Tibial artery (tissue), 4 donors: ENCODE results near the gene ANGPT4.

Experiments used
- DNase-seq, 2 donors: peaks; one replicate each; pipeline ENCODE4 v3.0.0-alpha.2; 2019
- H3K27ac ChIP-seq, 2 donors: fragments of 200-600 bp; sonication (generic) in 1 of 2; 1 replicate in 1 of 2; 2 replicates in 1 of 2; pipeline ENCODE4 v1.5.1; 2018 to 2019; ENCODE audit warnings: mild to moderate bottlenecking in 1 of 2
- H3K27me3 ChIP-seq, 2 donors: fragments of 200-600 bp; sonication (generic) in 1 of 2; one replicate each; pipeline versions ENCODE4 v1.5.1 to v1.6.0; 2016 to 2019
- H3K36me3 ChIP-seq, 3 donors: fragments of 200-600 bp; sonication (generic) in 2 of 3; one replicate each; pipeline ENCODE4 v1.5.1; 2016 to 2019; ENCODE audit warnings: mild to moderate bottlenecking in 2 of 3
- H3K4me1 ChIP-seq, 4 donors: fragments of 200-600 bp; sonication (generic) in 2 of 4; 1 replicate in 3 of 4; 2 replicates in 1 of 4; pipeline ENCODE4 v1.5.1; 2016 to 2019
- H3K4me3 ChIP-seq, 2 donors: fragments of 200-600 bp; sonication (generic) in 1 of 2; 1 replicate in 1 of 2; 2 replicates in 1 of 2; pipeline ENCODE4 v1.5.1; 2018 to 2019; ENCODE audit warnings: mild to moderate bottlenecking in 2 of 2
- H3K9me3 ChIP-seq, 3 donors: fragments of 200-600 bp; sonication (generic) in 1 of 3; one replicate each; pipeline ENCODE4 v1.5.1; 2016 to 2019
- intact Hi-C: fragments of 100-400 bp; cut with DNase I; formaldehyde crosslinking; loops from one replicate; pipeline ENCODE4 v1.15.0; 2023; ENCODE audit warnings: low total_unique reads
- TF ChIP-seq, protein P1 (sequence below), 2 experiments: fragments of 200-600 bp in 1 of 2; fragments of 450-650 bp in 1 of 2; IDR thresholded peaks; one replicate each; pipeline ENCODE4 v1.5.1; 2017 to 2019; ENCODE audit warnings: antibody characterized with exemption in 2 of 2, mild to moderate bottlenecking in 1 of 2, moderate library complexity in 1 of 2

The ANGPT4 gene

DNA sequence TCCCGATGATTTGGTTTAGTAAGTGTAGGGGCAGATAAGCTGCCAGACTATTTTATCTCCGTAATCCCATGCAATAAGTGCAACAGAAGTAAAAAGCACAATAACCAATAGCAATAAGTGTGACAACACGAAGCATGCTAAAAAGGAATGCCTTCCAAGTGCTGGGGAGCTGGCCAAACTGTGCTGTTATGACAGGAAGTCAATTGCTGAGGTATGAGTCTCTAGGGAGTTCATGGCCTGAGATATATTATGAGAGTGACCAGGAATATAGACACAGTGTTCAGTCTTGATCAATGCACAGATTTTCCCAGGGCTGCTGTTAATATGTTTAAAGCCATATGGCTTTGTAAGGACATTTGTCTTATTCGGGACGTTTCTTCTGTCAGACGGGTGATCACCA is 10.5 kb upstream of the ANGPT4 start:
- intact Hi-C loops, result no loop called here
- no peak overlapping the region for H3K27ac ChIP-seq
- H3K9me3 ChIP-seq, result peaks cover 0 to under 1% (median under 1%) of the 10 kb centered on the region in 3 donors
- TF ChIP-seq, protein P1, sequence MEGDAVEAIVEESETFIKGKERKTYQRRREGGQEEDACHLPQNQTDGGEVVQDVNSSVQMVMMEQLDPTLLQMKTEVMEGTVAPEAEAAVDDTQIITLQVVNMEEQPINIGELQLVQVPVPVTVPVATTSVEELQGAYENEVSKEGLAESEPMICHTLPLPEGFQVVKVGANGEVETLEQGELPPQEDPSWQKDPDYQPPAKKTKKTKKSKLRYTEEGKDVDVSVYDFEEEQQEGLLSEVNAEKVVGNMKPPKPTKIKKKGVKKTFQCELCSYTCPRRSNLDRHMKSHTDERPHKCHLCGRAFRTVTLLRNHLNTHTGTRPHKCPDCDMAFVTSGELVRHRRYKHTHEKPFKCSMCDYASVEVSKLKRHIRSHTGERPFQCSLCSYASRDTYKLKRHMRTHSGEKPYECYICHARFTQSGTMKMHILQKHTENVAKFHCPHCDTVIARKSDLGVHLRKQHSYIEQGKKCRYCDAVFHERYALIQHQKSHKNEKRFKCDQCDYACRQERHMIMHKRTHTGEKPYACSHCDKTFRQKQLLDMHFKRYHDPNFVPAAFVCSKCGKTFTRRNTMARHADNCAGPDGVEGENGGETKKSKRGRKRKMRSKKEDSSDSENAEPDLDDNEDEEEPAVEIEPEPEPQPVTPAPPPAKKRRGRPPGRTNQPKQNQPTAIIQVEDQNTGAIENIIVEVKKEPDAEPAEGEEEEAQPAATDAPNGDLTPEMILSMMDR (IDR thresholded peaks at IDR 0.05), result no peak
- no peak overlapping the region for H3K4me3 ChIP-seq
- peak in 1 of 2 donors; percentile 60 for DNase-seq
- no peaks in the 10 kb centered on the region for H3K36me3 ChIP-seq
- peaks cover 0 to 53% (median 18%) of the 10 kb centered on the region in 4 donors for H3K4me1 ChIP-seq
- H3K27me3 ChIP-seq, result no peaks in the 10 kb centered on the region

DNA sequence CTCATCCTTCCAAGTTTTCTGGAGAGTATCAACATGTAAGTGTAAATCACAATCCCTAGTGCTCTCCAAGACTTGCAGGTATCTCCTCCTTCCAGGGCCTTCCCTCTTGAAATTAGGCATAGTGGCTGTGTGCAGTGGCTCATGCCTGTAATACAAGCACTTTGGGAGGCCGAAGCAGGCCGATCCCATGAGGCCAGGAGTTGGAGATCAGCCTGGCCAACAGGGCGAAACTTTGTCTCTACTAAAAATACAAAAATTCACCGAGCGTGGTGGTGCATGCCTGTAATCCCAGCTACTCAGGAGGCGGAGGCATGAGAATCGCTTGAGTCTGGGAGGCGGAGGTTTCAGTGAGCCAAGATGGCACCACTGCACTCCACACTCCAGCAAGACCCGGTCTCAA is 9.4 kb upstream of the ANGPT4 start:
- H3K27me3 ChIP-seq, result no peaks in the 10 kb centered on the region
- peak in 1 of 2 donors; percentile 48 for DNase-seq
- TF ChIP-seq, protein P1 (IDR thresholded peaks at IDR 0.05), result no peak

DNA sequence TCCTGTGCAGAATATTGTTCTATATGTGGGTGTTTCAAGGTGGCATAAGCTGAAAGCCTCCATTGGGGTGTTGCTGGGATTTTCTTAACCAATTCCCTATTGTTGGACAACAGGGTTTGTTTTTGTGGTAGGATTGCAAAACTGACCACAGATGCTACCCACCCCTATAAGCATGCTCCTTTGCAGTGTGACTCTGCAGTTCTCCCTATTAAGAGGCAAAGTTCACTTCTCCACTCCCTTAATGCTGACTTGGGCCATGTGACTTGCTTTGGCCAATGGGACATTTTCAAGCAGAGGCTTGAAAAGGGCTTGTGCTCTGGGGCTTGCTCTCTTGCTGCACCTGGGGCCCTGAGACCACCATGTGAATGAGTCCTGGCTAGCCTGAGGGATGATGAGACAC is 8.5 kb upstream of the ANGPT4 start:
- peak in 1 of 2 donors; percentile 37 for DNase-seq
- Histone ChIP-seq H3K27ac (no peak overlapping the region), H3K4me3 (no peak overlapping the region), H3K27me3 (no peaks in the 10 kb centered on the region), H3K9me3 (no peaks in the 10 kb centered on the region), H3K4me1 (peaks cover 0 to 66% (median 19%) of the 10 kb centered on the region in 4 donors), H3K36me3 (no peaks in the 10 kb centered on the region)
- intact Hi-C loops, result no loop called here
- TF ChIP-seq, protein P1 (IDR thresholded peaks at IDR 0.05), result no peak

More for the DNA sequence above, 9.4 kb upstream of the ANGPT4 start:
- Histone ChIP-seq H3K9me3 (no peaks in the 10 kb centered on the region), H3K36me3 (no peaks in the 10 kb centered on the region), H3K4me3 (no peak overlapping the region), H3K27ac (peak overlapping the region in 1 of 2 donors; percentile 23), H3K4me1 (peaks cover 0 to 58% (median 18%) of the 10 kb centered on the region in 4 donors)
- intact Hi-C loops, result no loop called here

DNA sequence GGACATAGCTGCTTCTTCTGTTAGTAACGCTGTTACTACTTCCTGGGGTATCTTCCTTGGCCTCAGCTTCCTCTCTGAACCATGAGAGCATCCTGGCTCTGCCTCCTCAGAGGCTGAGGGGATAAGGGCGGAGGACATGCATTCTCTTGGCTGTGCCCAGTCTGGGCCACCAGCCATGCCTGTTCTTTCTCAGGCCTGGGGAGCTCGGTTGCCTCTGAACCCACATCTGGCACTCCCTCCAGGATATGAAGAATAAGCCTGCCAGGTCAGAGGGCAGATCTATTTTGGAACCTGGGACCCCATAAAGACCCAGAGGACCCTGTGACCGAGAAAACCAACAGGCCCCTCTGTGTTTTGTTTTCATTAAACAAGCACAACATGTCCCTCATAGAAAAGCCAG is 6.6 kb upstream of the ANGPT4 start:
- H3K27ac ChIP-seq, result peak overlapping the region; percentile 62 to 67
- peak; percentile 72 to 89 for DNase-seq
- H3K9me3 ChIP-seq, result no peaks in the 10 kb centered on the region
- TF ChIP-seq, protein P1 (IDR thresholded peaks at IDR 0.05), result no peak
- H3K4me3 ChIP-seq, result no peak overlapping the region
- intact Hi-C loops, result no loop called here
- H3K27me3 ChIP-seq, result no peaks in the 10 kb centered on the region
- H3K36me3 ChIP-seq, result no peaks in the 10 kb centered on the region
- peaks cover 0 to 67% (median 19%) of the 10 kb centered on the region in 4 donors for H3K4me1 ChIP-seq

DNA sequence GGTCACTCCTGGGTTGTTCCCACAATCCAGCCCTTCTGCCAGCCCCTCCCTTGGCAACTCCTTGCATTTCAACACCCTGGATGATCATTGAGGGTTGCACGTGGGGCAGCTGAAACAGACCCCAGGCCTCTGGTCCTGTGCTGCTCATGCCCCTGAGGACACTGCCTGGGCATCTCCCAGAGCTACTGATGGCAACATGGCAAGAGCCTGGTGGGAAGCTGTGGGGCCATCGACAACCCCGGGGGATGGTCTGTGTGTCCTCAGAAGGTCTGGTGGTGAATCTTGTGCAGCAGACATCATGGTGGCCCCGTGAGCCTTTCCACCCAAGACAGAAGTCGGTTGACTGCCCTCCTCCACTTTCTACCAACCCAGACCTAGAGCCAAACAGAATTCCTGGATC is 4.9 kb upstream of the ANGPT4 start:
- Histone ChIP-seq H3K4me1 (peaks cover 0 to 63% (median 24%) of the 10 kb centered on the region in 4 donors), H3K36me3 (no peaks in the 10 kb centered on the region), H3K27me3 (no peaks in the 10 kb centered on the region), H3K9me3 (no peaks in the 10 kb centered on the region), H3K4me3 (no peak overlapping the region), H3K27ac (peak overlapping the region in 1 of 2 donors; percentile 67)
- peak in 1 of 2 donors; percentile 42 for DNase-seq
- intact Hi-C loops, result no loop called here
- TF ChIP-seq, protein P1 (IDR thresholded peaks at IDR 0.05), result no peak

DNA sequence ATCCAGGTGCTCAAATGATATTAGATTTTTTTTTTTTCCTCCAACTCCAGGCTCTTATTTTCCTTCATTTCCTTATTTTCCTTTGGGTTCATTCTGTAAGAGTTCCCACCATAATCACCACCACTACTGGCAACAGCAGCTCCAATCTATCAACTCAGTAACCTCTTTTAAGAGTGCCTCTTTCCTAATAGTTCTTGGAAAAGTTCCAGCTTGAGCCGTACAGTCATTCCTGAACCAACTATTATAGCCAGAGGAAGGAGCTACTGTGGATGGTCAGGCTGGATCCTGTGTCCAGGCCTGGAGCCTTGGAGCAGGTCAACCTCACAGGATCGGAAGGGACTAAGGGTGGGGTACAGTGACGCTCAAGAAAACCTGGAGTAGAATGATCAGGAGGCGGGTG is 4.2 kb upstream of the ANGPT4 start:
- Histone ChIP-seq H3K36me3 (no peaks in the 10 kb centered on the region), H3K27me3 (no peaks in the 10 kb centered on the region), H3K27ac (no peak overlapping the region), H3K9me3 (no peaks in the 10 kb centered on the region), H3K4me1 (peaks cover 0 to 63% (median 29%) of the 10 kb centered on the region in 4 donors), H3K4me3 (no peak overlapping the region)
- TF ChIP-seq, protein P1 (IDR thresholded peaks at IDR 0.05), result no peak
- DNase-seq, result no peak
- intact Hi-C loops, result no loop called here
